AG09319 (cell line): Measurements from ENCODE around the gene TENT5C.

Source experiments
- DNase-seq: peaks from one replicate; pipeline ENCODE4 v3.0.0-alpha.2; 2010; ENCODE audit warnings: low read depth; ENCODE audit errors: extremely low read depth
- TF ChIP-seq, protein P1 (sequence below): IDR thresholded peaks from 2 replicates; pipeline ENCODE4 v1.5.1; 2011; ENCODE audit warnings: low read depth, mild to moderate bottlenecking, inconsistent platforms, low read length, moderate library complexity

TENT5C gene

DNA sequence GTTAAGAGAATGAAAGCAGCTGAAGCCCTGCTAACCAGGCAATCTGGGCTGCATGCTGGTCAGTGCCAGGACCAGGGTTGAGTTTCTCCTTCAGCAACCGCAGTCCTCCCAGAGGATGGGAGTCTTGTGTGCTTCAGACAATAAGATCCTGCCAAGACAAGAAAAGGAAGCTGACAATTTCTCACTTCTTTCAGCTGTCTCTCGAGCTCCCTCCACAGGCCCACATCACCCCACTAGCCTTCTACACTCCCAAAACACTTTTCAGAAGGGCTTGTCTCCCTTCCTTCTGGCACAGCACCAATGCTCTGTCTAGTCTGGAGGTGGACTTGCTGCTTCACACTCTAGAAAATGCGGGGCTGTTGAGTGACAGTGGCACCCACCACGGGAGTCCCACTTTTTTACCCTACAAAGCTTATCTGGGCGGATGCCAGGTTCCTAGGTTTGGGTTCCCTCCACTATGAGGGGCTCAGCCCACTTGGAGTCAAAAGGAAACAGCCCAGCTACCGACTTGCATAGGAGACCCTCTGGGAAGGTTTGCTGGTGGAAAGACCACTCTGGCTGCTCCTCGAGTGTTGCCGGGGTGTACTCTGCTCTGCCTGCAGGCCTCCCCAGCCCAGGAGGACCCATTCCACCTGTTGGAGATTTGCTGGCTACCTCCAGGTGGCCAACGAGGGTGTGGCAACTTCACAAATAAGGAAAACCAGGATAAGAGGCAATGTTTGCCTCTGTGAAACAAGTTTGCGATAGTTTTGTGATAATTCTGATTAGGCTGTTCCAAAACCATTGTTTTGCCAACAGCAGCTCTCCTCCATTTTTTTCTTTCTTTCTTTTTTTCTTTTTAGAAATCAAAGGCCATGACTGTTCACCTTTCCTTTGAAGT, 68.9 kb downstream of the TENT5C start:
- DNase-seq, result no peak
- TF ChIP-seq, protein P1, sequence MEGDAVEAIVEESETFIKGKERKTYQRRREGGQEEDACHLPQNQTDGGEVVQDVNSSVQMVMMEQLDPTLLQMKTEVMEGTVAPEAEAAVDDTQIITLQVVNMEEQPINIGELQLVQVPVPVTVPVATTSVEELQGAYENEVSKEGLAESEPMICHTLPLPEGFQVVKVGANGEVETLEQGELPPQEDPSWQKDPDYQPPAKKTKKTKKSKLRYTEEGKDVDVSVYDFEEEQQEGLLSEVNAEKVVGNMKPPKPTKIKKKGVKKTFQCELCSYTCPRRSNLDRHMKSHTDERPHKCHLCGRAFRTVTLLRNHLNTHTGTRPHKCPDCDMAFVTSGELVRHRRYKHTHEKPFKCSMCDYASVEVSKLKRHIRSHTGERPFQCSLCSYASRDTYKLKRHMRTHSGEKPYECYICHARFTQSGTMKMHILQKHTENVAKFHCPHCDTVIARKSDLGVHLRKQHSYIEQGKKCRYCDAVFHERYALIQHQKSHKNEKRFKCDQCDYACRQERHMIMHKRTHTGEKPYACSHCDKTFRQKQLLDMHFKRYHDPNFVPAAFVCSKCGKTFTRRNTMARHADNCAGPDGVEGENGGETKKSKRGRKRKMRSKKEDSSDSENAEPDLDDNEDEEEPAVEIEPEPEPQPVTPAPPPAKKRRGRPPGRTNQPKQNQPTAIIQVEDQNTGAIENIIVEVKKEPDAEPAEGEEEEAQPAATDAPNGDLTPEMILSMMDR, result peak; percentile 23

DNA sequence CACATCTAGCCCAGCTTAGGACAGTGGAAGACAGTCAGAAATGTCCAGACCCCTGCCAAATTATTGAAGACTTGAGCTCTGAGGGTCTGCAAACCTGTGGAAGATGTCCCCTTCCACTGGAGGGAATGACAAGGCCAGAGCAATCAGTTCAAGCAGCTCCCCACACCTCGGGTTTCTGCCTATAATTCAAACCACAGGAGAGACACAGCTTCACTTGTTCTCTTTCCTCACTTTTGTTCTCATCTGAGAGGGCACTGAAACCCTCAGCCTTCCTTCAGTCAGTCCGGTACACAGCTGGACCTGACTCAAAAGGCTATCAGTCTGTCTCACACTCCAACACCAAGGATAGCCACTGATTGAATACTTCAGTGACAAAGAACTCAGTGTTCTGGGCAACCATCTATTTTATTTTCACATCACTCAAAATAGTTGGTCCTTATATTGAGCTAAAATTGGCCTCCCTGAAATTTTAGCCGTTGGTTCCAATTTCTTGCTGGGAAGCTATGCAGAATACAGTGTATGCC, 70.1 kb downstream of the TENT5C start:
- TF ChIP-seq, protein P1, result no peak
- DNase-seq, result no peak

DNA sequence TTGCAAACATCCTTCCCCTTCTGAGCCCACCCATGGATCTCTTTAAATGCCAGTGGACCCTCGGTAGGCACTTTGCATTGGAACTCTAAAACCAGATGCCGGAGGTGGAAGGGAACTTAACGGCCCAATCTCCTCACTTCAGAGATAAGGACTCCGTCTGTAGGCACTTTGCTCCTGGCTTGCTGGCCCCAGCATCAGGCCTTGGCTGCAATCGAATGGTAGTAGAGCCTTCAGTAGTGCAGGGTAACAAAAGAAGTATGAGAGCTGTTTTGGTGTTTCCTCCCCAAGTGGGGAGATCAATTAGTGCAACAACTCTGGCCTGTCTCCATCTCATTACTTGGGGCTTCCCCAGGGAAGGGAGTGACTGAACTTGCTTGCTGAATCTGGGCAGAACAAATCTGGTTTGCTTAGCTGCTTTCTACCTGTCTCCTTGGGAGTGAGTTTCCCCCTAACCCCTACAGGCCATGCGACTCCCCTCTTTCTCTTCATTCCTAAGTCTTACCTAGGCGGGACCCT, 70.8 kb downstream of the TENT5C start:
- TF ChIP-seq, protein P1, result no peak
- no peak for DNase-seq
